Esophagus muscularis mucosa (tissue), 3 donors: ENCODE measurements around the gene TMEM156.
A peak's percentile ranks its signal among the peaks of the same experiment; 100 is the strongest.

ENCODE experiments used
- POLR2A ChIP-seq: fragments of 450-650 bp; IDR thresholded peaks from one replicate; pipeline ENCODE4 v1.6.1; 2017; ENCODE audit warnings: antibody characterized with exemption, moderate library complexity, mild to moderate bottlenecking, low read depth
- POLR2AphosphoS5 ChIP-seq, 2 donors: sonication (generic); formaldehyde crosslinking; IDR thresholded peaks; one replicate each; pipeline ENCODE4 v1.6.1; 2017; ENCODE audit warnings: antibody characterized with exemption in 2 of 2
- TF ChIP-seq, protein P1 (sequence below), 3 experiments: fragments of 200-600 bp in 2 of 3; fragments of 450-650 bp in 1 of 3; sonication (generic) in 2 of 3; IDR thresholded peaks; one replicate each; pipeline ENCODE4 v1.5.1; 2017 to 2019; ENCODE audit warnings: antibody characterized with exemption in 3 of 3, mild to moderate bottlenecking in 2 of 3, moderate library complexity in 1 of 3

DNA sequence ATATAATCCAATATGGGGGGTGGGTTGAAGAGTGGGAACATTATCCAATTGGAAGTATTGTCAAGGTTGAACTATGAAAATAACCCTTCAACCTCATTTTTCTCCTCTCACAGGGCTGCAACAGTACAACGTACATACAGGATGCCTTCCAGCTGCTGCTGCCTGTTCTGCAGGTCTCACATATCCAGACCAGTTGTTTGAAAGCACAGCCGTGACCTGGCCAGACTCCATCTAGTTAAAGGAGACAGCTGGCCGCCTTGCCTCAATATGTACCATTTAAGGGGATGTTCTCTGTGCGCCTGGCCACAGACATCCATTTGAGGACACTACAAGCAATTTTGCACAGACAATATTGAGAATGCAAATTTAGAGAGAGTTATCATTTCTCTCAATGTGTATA, 88.9 kb downstream of the TMEM156 start:
- TF ChIP-seq, protein P1, sequence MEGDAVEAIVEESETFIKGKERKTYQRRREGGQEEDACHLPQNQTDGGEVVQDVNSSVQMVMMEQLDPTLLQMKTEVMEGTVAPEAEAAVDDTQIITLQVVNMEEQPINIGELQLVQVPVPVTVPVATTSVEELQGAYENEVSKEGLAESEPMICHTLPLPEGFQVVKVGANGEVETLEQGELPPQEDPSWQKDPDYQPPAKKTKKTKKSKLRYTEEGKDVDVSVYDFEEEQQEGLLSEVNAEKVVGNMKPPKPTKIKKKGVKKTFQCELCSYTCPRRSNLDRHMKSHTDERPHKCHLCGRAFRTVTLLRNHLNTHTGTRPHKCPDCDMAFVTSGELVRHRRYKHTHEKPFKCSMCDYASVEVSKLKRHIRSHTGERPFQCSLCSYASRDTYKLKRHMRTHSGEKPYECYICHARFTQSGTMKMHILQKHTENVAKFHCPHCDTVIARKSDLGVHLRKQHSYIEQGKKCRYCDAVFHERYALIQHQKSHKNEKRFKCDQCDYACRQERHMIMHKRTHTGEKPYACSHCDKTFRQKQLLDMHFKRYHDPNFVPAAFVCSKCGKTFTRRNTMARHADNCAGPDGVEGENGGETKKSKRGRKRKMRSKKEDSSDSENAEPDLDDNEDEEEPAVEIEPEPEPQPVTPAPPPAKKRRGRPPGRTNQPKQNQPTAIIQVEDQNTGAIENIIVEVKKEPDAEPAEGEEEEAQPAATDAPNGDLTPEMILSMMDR (IDR thresholded peaks at IDR 0.05) = no peak
- TF ChIP-seq POLR2A = no peak
- peak; percentile 81 to 91 for TF ChIP-seq POLR2AphosphoS5 (IDR thresholded peaks at IDR 0.05)
